ENCODE measurements around the gene ABI3BP. TPM values are rescaled to one million over a fixed set of nuclear protein-coding genes. Genes with fewer than 3 reads are reported as not detected.

Gene ABI3BP
- total RNA-seq, 1 experiment from 2014 or later, result 0.28 TPM

DNA sequence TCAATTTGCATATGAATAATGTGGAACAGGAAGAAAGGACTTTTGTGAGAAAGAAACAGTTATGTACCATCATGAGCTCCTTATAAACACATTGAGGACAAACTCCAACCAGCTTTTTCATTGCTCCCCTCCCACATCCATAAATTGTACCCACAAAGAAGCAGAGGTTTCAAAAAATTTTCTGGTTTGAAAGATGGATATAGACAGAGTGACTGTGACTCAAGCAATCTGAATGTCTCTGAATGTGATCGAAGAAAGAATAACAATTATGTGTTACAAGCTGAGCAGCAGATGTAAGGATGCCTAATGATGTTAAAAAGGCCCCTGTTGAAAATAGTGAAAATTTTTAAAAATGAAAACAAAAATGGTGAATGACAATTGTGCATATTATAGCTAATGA, 156.6 kb downstream of the ABI3BP start:
- no peaks in the 10 kb centered on the region for H3K27me3 Mint-ChIP-seq (ENCODE audit: low read depth)
- H3K27ac Mint-ChIP-seq, result no peak overlapping the region
- no peak overlapping the region for H2AFZ ChIP-seq (ENCODE audit: low read length)

More for the DNA sequence above, 156.6 kb downstream of the ABI3BP start:
- H2BK12ac ChIP-seq (ENCODE audit: insufficient read length, low read depth, low read length), result no peak overlapping the region
- no peaks in the 10 kb centered on the region for H3K79me1 ChIP-seq (ENCODE audit: insufficient read depth, low read depth, low read length, poor library complexity, severe bottlenecking)
- no peak overlapping the region for H2BK120ac ChIP-seq (ENCODE audit: low read depth, low read length, poor library complexity, severe bottlenecking)
- no peak for DNase-seq
- no peak overlapping the region for H2BK5ac ChIP-seq (ENCODE audit: insufficient read length, low read length)
- H3K4me3 Mint-ChIP-seq, result no peak overlapping the region
- H4K20me1 ChIP-seq (ENCODE audit: control insufficient read depth, insufficient read depth, insufficient read length), result no peaks in the 10 kb centered on the region
- no peaks in the 10 kb centered on the region for H3K79me2 ChIP-seq (ENCODE audit: insufficient read depth, low read length)
- H3K4me1 ChIP-seq (ENCODE audit: insufficient read depth, low read length), result no peaks in the 10 kb centered on the region; the same call in 1 of the 2 replicates
- no peaks in the 10 kb centered on the region for H3K27me3 ChIP-seq (ENCODE audit: insufficient read depth, low read length)
- no peak overlapping the region for H4K91ac ChIP-seq (ENCODE audit: insufficient read length, low read depth, low read length)
- H4K5ac ChIP-seq (ENCODE audit: insufficient read length, low read depth, low read length), result no peak overlapping the region
- no peaks in the 10 kb centered on the region for H3K9me3 Mint-ChIP-seq
- no peak overlapping the region for H2AK5ac ChIP-seq (ENCODE audit: insufficient read length, low read length)
- H3K56ac ChIP-seq (ENCODE audit: insufficient read length, low read depth, low read length), result no peak overlapping the region
- TF ChIP-seq, protein P1, sequence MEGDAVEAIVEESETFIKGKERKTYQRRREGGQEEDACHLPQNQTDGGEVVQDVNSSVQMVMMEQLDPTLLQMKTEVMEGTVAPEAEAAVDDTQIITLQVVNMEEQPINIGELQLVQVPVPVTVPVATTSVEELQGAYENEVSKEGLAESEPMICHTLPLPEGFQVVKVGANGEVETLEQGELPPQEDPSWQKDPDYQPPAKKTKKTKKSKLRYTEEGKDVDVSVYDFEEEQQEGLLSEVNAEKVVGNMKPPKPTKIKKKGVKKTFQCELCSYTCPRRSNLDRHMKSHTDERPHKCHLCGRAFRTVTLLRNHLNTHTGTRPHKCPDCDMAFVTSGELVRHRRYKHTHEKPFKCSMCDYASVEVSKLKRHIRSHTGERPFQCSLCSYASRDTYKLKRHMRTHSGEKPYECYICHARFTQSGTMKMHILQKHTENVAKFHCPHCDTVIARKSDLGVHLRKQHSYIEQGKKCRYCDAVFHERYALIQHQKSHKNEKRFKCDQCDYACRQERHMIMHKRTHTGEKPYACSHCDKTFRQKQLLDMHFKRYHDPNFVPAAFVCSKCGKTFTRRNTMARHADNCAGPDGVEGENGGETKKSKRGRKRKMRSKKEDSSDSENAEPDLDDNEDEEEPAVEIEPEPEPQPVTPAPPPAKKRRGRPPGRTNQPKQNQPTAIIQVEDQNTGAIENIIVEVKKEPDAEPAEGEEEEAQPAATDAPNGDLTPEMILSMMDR (conservative IDR thresholded peaks at IDR 0.05), result no peak
- H2BK20ac ChIP-seq (ENCODE audit: low read depth, low read length, poor library complexity, severe bottlenecking), result no peak overlapping the region
- H3K18ac ChIP-seq (ENCODE audit: insufficient read length, low read depth, low read length), result no peak overlapping the region
- H2BK15ac ChIP-seq (ENCODE audit: low read depth, low read length), result no peak overlapping the region
- H3T11ph ChIP-seq (ENCODE audit: low read length), result no peak overlapping the region
- no peaks in the 10 kb centered on the region for H3K23me2 ChIP-seq (ENCODE audit: insufficient read length, low read depth, low read length, poor library complexity, severe bottlenecking)
- no CpG with 5 or more reads among the region's 1 CpG for WGBS (ENCODE audit: extremely low coverage, insufficient read length, low lambda C conversion rate)
- no peaks in the 10 kb centered on the region for H3K9me3 ChIP-seq (ENCODE audit: control insufficient read depth, low read depth, low read length)
- no peak overlapping the region for H3K23ac ChIP-seq (ENCODE audit: insufficient read length, low read depth, low read length)
- no peak overlapping the region for H3K4me2 ChIP-seq (ENCODE audit: insufficient read depth, insufficient read length, low read length)
- H3K14ac ChIP-seq (ENCODE audit: insufficient read depth, low read length), result no peak overlapping the region
- H3K36me3 Mint-ChIP-seq (ENCODE audit: insufficient read depth in 1 of 3, low read depth in 3 of 3), result no peaks in the 10 kb centered on the region
- H4K8ac ChIP-seq (replicated peaks; ENCODE audit: insufficient read length, low read depth, low read length), result no peak overlapping the region
- peaks cover 6 to 7% of the 10 kb centered on the region in 2 experiments; a peak in 3 of 4 replicates for H3K4me1 Mint-ChIP-seq
- H3K4ac ChIP-seq (ENCODE audit: low read depth, low read length), result no peak overlapping the region
- no peak overlapping the region for H3K27ac ChIP-seq (ENCODE audit: insufficient read length, low read depth, low read length)
- no peak overlapping the region for H3K9ac ChIP-seq (ENCODE audit: extremely low read depth, insufficient read length, low read length)

Data from H9 (cell line).